GM23338 (cell line): Measurements from ENCODE around the gene AGFG2.

ENCODE experiments used
- CREB1 ChIP-seq: fragments of 250-450 bp; sonication (Bioruptor Pico); IDR thresholded peaks from 2 replicates; pipeline ENCODE4 v1.5.0; 2020; ENCODE audit warnings: low read depth, mild to moderate bottlenecking, moderate library complexity
- CTCF ChIP-seq, 2 experiments: fragments of 200-600 bp in 1 of 2; sonication (generic) in 1 of 2; conservative IDR thresholded peaks; 2 replicates each; pipeline versions ENCODE4 v1.5.1 to v1.6.1; 2016 to 2017; ENCODE audit warnings: antibody characterized with exemption in 2 of 2, low read depth in 2 of 2, mild to moderate bottlenecking in 2 of 2, moderate library complexity in 1 of 2
- EZH2 ChIP-seq: fragments of 200-600 bp; sonication (generic); IDR thresholded peaks from one replicate; pipeline ENCODE4 v1.8.0; 2017; ENCODE audit warnings: antibody characterized with exemption, mild to moderate bottlenecking, low read depth; ENCODE audit not compliant: unreplicated experiment
- EZH2phosphoT487 ChIP-seq: fragments of 200-600 bp; sonication (generic); IDR thresholded peaks from one replicate; pipeline ENCODE4 v1.8.1; 2018; ENCODE audit warnings: antibody characterized with exemption; ENCODE audit not compliant: unreplicated experiment
- JUNB ChIP-seq: IDR thresholded peaks from one replicate; pipeline ENCODE4 v1.6.1; 2016; ENCODE audit warnings: antibody characterized with exemption; ENCODE audit not compliant: unreplicated experiment
- NANOG ChIP-seq: IDR thresholded peaks from 2 replicates; pipeline ENCODE4 v1.6.1; 2016; ENCODE audit warnings: antibody characterized with exemption, borderline replicate concordance
- POLR2AphosphoS5 ChIP-seq: IDR thresholded peaks from 2 replicates; pipeline ENCODE4 v1.6.1; 2016; ENCODE audit warnings: antibody characterized with exemption, low read depth
- REST ChIP-seq: IDR thresholded peaks from one replicate; pipeline ENCODE4 v1.6.1; 2018; ENCODE audit warnings: antibody characterized with exemption; ENCODE audit not compliant: unreplicated experiment
- ZNF114 ChIP-seq: fragments of 250-450 bp; sonication (Bioruptor Pico); IDR thresholded peaks from 2 replicates; pipeline ENCODE4 v1.5.0; 2020; ENCODE audit warnings: mild to moderate bottlenecking, moderate library complexity
- TF ChIP-seq, protein P1 (sequence below): fragments of 250-450 bp; sonication (Bioruptor Pico); IDR thresholded peaks from 2 replicates; pipeline ENCODE4 v1.5.0; 2020; ENCODE audit warnings: mild to moderate bottlenecking, moderate library complexity

- TF ChIP-seq CTCF (conservative IDR thresholded peaks at IDR 0.05; ENCODE audit: low read depth in 2 of 2) (no peak), EZH2 (no peak), POLR2AphosphoS5 (no peak), REST (no peak), CREB1 (no peak), JUNB (no peak), EZH2phosphoT487 (no peak), ZNF114 (no peak), NANOG (no peak)
- TF ChIP-seq, protein P1, sequence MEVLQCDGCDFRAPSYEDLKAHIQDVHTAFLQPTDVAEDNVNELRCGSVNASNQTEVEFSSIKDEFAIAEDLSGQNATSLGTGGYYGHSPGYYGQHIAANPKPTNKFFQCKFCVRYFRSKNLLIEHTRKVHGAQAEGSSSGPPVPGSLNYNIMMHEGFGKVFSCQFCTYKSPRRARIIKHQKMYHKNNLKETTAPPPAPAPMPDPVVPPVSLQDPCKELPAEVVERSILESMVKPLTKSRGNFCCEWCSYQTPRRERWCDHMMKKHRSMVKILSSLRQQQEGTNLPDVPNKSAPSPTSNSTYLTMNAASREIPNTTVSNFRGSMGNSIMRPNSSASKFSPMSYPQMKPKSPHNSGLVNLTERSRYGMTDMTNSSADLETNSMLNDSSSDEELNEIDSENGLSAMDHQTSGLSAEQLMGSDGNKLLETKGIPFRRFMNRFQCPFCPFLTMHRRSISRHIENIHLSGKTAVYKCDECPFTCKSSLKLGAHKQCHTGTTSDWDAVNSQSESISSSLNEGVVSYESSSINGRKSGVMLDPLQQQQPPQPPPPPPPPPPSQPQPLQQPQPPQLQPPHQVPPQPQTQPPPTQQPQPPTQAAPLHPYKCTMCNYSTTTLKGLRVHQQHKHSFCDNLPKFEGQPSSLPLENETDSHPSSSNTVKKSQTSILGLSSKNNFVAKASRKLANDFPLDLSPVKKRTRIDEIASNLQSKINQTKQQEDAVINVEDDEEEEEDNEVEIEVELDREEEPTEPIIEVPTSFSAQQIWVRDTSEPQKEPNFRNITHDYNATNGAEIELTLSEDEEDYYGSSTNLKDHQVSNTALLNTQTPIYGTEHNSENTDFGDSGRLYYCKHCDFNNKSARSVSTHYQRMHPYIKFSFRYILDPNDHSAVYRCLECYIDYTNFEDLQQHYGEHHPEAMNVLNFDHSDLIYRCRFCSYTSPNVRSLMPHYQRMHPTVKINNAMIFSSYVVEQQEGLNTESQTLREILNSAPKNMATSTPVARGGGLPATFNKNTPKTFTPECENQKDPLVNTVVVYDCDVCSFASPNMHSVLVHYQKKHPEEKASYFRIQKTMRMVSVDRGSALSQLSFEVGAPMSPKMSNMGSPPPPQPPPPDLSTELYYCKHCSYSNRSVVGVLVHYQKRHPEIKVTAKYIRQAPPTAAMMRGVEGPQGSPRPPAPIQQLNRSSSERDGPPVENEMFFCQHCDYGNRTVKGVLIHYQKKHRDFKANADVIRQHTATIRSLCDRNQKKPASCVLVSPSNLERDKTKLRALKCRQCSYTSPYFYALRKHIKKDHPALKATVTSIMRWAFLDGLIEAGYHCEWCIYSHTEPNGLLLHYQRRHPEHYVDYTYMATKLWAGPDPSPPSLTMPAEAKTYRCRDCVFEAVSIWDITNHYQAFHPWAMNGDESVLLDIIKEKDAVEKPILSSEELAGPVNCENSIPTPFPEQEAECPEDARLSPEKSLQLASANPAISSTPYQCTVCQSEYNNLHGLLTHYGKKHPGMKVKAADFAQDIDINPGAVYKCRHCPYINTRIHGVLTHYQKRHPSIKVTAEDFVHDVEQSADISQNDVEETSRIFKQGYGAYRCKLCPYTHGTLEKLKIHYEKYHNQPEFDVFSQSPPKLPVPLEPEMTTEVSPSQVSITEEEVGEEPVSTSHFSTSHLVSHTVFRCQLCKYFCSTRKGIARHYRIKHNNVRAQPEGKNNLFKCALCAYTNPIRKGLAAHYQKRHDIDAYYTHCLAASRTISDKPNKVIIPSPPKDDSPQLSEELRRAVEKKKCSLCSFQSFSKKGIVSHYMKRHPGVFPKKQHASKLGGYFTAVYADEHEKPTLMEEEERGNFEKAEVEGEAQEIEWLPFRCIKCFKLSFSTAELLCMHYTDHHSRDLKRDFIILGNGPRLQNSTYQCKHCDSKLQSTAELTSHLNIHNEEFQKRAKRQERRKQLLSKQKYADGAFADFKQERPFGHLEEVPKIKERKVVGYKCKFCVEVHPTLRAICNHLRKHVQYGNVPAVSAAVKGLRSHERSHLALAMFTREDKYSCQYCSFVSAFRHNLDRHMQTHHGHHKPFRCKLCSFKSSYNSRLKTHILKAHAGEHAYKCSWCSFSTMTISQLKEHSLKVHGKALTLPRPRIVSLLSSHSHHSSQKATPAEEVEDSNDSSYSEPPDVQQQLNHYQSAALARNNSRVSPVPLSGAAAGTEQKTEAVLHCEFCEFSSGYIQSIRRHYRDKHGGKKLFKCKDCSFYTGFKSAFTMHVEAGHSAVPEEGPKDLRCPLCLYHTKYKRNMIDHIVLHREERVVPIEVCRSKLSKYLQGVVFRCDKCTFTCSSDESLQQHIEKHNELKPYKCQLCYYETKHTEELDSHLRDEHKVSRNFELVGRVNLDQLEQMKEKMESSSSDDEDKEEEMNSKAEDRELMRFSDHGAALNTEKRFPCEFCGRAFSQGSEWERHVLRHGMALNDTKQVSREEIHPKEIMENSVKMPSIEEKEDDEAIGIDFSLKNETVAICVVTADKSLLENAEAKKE (CRISPR knock-in tag), result no peak
Measured at GRCh38 chr7:100492738-100493475, 46.1 kb upstream of the AGFG2 start.
